ENCODE results near the gene MYLK.

- TF ChIP-seq CTCF (IDR thresholded peaks at IDR 0.05; ENCODE audit: insufficient read depth, low read length) = no peak
- no peak for TF ChIP-seq POLR2AphosphoS5 (IDR thresholded peaks at IDR 0.05; ENCODE audit: low read depth)
- TF ChIP-seq REST (IDR thresholded peaks at IDR 0.05; ENCODE audit: insufficient replicate concordance, low read depth) = no peak
- TF ChIP-seq GABPA (IDR thresholded peaks at IDR 0.05; ENCODE audit: low read depth) = no peak
Observed at GRCh38 chr3:123658852-123659206, 225.3 kb downstream of the MYLK start.

Measured in HL-60 (cell line).